ENCODE data around the gene AMT. TPM values are rescaled to one million over a fixed set of nuclear protein-coding genes. Genes with fewer than 3 reads are reported as not detected.

AMT gene, protein sequence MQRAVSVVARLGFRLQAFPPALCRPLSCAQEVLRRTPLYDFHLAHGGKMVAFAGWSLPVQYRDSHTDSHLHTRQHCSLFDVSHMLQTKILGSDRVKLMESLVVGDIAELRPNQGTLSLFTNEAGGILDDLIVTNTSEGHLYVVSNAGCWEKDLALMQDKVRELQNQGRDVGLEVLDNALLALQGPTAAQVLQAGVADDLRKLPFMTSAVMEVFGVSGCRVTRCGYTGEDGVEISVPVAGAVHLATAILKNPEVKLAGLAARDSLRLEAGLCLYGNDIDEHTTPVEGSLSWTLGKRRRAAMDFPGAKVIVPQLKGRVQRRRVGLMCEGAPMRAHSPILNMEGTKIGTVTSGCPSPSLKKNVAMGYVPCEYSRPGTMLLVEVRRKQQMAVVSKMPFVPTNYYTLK
- polyA plus RNA-seq (ENCODE audit: insufficient read length in 3 of 3) = 10 to 100 TPM; 37.6 to 48.9 (median 40.4) TPM
- long read RNA-seq, donor 1, transcript AMT-201 (9 exons, 2,280 nt) = minor isoform, 5 of 13 reads
- long read RNA-seq, donor 1, transcript AMT-235 (1 exons, 1,579 nt) = major isoform, 8 of 13 reads
- long read RNA-seq, donor 1, partial matches to known transcripts = 0 of 13 reads
- long read RNA-seq, donor 1, other reads (novel, unspliced or antisense) = 0 of 13 reads
- long read RNA-seq, donor 2, transcript AMT-201 (9 exons, 2,280 nt) = major isoform, 7 of 14 reads
- long read RNA-seq, donor 2, partial matches to known transcripts = 0 of 14 reads
- long read RNA-seq, donor 2, other reads (novel, unspliced or antisense) = 0 of 14 reads
- long read RNA-seq, donor 3, full-length matches to known transcripts = 27 of 27 reads
- long read RNA-seq, donor 3, partial matches to known transcripts = 0 of 27 reads
- long read RNA-seq, donor 3, other reads (novel, unspliced or antisense) = 0 of 27 reads
- long read RNA-seq, donor 4, full-length matches to known transcripts = 25 of 25 reads
- long read RNA-seq, donor 4, partial matches to known transcripts = 0 of 25 reads
- long read RNA-seq, donor 4, other reads (novel, unspliced or antisense) = 0 of 25 reads
- long read RNA-seq, donor 5 = 0 reads
- long read RNA-seq, donor 6, full-length matches to known transcripts = 22 of 22 reads
- long read RNA-seq, donor 6, partial matches to known transcripts = 0 of 22 reads
- long read RNA-seq, donor 6, other reads (novel, unspliced or antisense) = 0 of 22 reads
- long read RNA-seq, donor 7, transcript AMT-235 (1 exons, 1,579 nt) = minor isoform, 6 of 26 reads
- long read RNA-seq, donor 7, transcript AMT-201 (9 exons, 2,280 nt) = major isoform, 11 of 26 reads
- long read RNA-seq, donor 7, partial matches to known transcripts = 0 of 26 reads
- long read RNA-seq, donor 7, other reads (novel, unspliced or antisense) = 0 of 26 reads
- long read RNA-seq, donor 8, full-length matches to known transcripts = 46 of 46 reads
- long read RNA-seq, donor 8, partial matches to known transcripts = 0 of 46 reads
- long read RNA-seq, donor 8, other reads (novel, unspliced or antisense) = 0 of 46 reads
- long read RNA-seq, donor 9, full-length matches to known transcripts = 23 of 23 reads
- long read RNA-seq, donor 9, partial matches to known transcripts = 0 of 23 reads
- long read RNA-seq, donor 9, other reads (novel, unspliced or antisense) = 0 of 23 reads
- long read RNA-seq, donor 10, full-length matches to known transcripts = 23 of 23 reads
- long read RNA-seq, donor 10, partial matches to known transcripts = 0 of 23 reads
- long read RNA-seq, donor 10, other reads (novel, unspliced or antisense) = 0 of 23 reads
- long read RNA-seq, donor 11, full-length matches to known transcripts = 16 of 16 reads
- long read RNA-seq, donor 11, partial matches to known transcripts = 0 of 16 reads
- long read RNA-seq, donor 11, other reads (novel, unspliced or antisense) = 0 of 16 reads
- long read RNA-seq, donor 12, transcript AMT-235 (1 exons, 1,579 nt) = major isoform, 7 of 11 reads
- long read RNA-seq, donor 12, partial matches to known transcripts = 0 of 11 reads
- long read RNA-seq, donor 12, other reads (novel, unspliced or antisense) = 0 of 11 reads
- long read RNA-seq, donor 13, transcript AMT-201 (9 exons, 2,280 nt) = minor isoform, 9 of 31 reads
- long read RNA-seq, donor 13, transcript AMT-235 (1 exons, 1,579 nt) = major isoform, 11 of 31 reads
- long read RNA-seq, donor 13, partial matches to known transcripts = 0 of 31 reads
- long read RNA-seq, donor 13, other reads (novel, unspliced or antisense) = 0 of 31 reads
- long read RNA-seq, donor 14, full-length matches to known transcripts = 14 of 14 reads
- long read RNA-seq, donor 14, partial matches to known transcripts = 0 of 14 reads
- long read RNA-seq, donor 14, other reads (novel, unspliced or antisense) = 0 of 14 reads
- long read RNA-seq, donor 15, partial matches to known transcripts = 0 of 9 reads
- long read RNA-seq, donor 15, other reads (novel, unspliced or antisense) = 0 of 9 reads
- long read RNA-seq, donor 16, full-length matches to known transcripts = 60 of 60 reads
- long read RNA-seq, donor 16, partial matches to known transcripts = 0 of 60 reads
- long read RNA-seq, donor 16, other reads (novel, unspliced or antisense) = 0 of 60 reads

- DNase-seq (ENCODE audit: extremely low read depth in 1 of 11, low read depth in 9 of 11, low spot score in 4 of 11) = peak in 3 of 11 donors; percentile 45 to 67 (median 61)
Observed at GRCh38 chr3:49422379-49423248, at the start of gene AMT. TSS of gene AMT (minus strand) at chr3:49422473. CDS start at chr3:49422450, 23 bp downstream.

DNA sequence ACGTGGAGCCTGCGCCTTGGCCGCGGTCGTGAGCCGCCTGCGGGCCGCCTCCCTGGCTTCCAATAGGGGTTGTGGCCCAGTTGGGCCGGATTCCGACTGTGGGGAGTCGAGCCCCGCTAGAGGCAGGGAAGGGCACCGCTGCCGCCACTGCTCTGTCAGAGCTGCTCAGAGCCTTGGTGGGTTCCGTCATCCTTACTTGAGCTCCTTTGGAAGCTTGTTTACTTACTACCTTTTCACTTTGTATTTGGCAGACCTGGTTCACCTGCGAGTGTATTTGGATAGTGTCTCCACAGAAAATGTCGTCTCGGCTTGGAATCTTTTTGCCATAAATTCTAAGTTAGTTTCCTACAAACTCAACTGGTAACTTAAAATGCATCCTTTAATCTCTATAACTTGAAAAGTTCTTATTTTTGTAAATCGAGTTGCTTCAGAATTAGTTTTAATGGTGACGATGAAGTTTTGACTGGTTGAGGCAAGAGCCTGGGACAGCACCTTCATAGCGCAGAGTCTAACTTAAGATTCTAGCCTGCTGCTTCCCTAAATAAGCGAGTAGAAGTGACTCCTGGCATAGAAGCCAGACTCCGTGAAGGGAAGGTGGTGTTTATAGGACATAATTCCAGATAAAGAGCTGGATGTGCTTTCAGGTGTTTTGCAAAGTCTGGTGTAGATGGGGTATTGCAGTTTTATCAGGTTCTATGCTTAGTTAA is 48.6 kb upstream of the AMT start:
- no peak for DNase-seq (ENCODE audit: extremely low read depth in 1 of 11, low read depth in 9 of 11, low spot score in 4 of 11)

DNA sequence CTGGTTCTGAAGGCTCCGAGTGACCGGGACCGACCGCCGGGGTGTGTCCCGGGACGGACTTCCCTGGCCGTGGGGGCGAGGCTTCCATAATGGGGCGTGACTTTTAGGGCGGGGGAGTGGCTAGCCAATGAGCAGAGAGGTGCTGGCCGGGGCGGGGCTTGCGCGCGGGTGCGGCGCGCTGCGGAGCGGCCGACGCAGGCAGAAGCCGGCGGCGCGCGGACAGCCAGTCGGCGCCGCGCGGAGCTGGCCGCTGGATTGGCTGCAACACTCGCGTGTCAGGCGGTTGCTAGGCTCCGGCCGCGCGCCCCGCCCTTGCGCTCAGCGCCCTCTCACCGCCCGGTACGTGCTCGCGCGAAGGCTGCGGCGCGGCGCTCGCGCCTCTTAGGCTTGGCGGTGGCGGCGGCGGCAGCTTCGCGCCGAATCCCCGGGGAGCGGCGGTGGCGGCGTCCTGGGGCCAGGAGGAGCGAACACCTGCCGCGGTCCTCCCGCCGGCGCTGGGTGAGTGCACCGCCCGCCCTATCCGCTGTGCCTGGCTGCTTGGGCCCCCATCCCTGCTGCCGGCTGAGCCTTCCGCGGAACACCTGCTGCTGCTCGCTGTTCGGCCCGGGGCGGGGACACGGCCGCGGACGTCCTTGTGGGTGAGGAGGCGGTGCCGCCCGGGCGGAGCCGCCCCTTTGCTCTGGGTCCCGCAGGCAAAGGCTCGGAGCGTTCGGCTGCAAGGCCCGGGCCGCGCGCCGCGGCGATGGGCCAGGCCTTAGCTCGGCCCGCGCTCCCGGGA is 47.9 kb upstream of the AMT start, which contains the start of gene DAG1:
Gene DAG1 (plus strand): TSS at position 332 of the 778 bp plus-strand sequence. CDS start 40,268 bp downstream, outside the sequence.
- DNase-seq (ENCODE audit: extremely low read depth in 1 of 11, low read depth in 9 of 11, low spot score in 4 of 11) = peak; percentile 88 to 97 (median 96)

DNA sequence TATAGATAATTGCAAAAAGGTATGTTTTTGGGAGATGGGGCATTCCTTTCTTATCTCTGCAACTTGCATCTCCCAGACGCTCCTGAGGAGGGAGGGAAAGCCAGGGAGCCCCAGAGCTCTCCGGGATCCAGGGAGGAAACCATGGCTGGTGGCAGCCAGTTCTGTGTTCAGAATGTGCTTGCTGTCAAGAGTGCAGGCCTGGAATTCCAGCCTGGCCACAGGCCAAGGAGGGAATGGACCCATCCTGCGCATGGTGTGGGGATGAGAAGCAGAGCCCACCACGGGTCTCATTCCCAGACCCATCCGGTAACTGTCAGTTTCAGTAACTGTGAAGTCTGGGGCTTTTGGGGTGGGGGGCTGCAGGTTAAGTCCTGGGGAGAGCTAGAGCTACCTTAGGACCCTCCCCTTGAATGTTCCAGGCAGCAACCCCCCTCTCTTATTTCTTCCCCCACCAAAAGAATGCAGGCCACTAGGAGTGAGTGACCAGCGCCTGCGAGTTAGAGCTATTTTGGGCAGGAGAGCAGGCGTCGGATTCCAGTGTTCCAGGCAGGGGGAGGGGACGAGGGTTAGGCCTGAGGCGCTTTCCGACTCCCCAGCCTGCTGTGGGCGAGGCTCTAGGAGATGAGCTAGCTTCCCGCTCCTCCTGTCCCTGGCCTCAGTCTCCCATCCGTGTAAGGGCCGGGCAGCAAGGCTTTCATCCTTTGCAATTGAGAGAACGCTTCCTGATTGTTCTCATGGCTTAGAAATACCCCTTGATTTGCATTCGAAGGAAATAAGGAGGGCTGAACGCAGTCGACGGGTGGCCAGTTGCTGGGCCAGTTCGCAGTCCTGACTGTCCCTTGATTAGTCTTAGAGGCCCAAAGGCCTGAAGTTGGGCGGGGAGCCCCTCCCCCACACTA is 47.0 kb upstream of the AMT start:
- peak in 8 of 11 donors; percentile 63 to 84 (median 75) for DNase-seq (ENCODE audit: extremely low read depth in 1 of 11, low read depth in 9 of 11, low spot score in 4 of 11)

- no peak for DNase-seq (ENCODE audit: extremely low read depth in 1 of 11, low read depth in 9 of 11, low spot score in 4 of 11)
Observed at GRCh38 chr3:49466085-49466484, 43.8 kb upstream of the AMT start.

GRCh38 chr3:49465270-49466034 is 43.2 kb upstream of the AMT start:
- DNase-seq (ENCODE audit: extremely low read depth in 1 of 11, low read depth in 9 of 11, low spot score in 4 of 11) = no peak

GRCh38 chr3:49462222-49462621 is 39.9 kb upstream of the AMT start:
- DNase-seq (ENCODE audit: extremely low read depth in 1 of 11, low read depth in 9 of 11, low spot score in 4 of 11) = no peak

GRCh38 chr3:49461443-49462171 is 39.3 kb upstream of the AMT start:
- peak in 2 of 11 donors; percentile 49 to 65 for DNase-seq (ENCODE audit: extremely low read depth in 1 of 11, low read depth in 9 of 11, low spot score in 4 of 11)

GRCh38 chr3:49460956-49461355 is 38.7 kb upstream of the AMT start:
- DNase-seq (ENCODE audit: extremely low read depth in 1 of 11, low read depth in 9 of 11, low spot score in 4 of 11) = no peak

- DNase-seq (ENCODE audit: extremely low read depth in 1 of 11, low read depth in 9 of 11, low spot score in 4 of 11) = no peak
Observed at GRCh38 chr3:49460188-49460890, 38.1 kb upstream of the AMT start.

- no peak for DNase-seq (ENCODE audit: extremely low read depth in 1 of 11, low read depth in 9 of 11, low spot score in 4 of 11)
Observed at GRCh38 chr3:49456466-49456865, 34.2 kb upstream of the AMT start.
